ENCODE measurements around the gene ROPN1B. TPM values are rescaled to one million over a fixed set of nuclear protein-coding genes. Genes with fewer than 3 reads are reported as not detected.

The ROPN1B gene
- total RNA-seq, 1 donor from 2014 or later: 0.60 TPM

GRCh38 chr3:126026277-126026751 lies 57.3 kb downstream of the ROPN1B start:
- peak; percentile 35 for DNase-seq (ENCODE audit: low spot score)

GRCh38 chr3:126026761-126027160 lies 57.8 kb downstream of the ROPN1B start:
- no peak for ATAC-seq
- peak; percentile 16 for DNase-seq (ENCODE audit: low spot score)

More at GRCh38 chr3:126026277-126026751, 57.3 kb downstream of the ROPN1B start:
- no peak for ATAC-seq

GRCh38 chr3:126028096-126028495 lies 59.1 kb downstream of the ROPN1B start:
- peak; percentile 19 for DNase-seq (ENCODE audit: low spot score)
- no peak for ATAC-seq

DNA sequence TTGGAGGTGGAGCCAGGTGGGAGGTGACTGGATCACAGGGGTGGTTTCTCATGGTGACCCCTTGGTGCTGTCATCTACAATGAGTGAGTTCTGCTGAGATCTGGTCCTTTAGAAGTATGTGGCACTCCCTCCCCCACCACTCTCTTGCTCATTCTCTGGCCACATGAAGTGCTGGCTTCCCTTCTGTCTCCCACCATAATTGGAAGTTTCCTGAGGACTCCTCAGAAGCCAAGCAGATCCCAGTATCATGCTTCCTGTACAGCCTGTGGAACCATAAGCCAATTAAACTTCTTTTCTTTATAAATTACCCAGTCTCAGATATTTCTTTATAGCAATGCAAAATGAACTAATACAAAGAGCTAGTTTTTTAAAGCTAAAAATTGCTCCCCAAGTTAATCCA lies 60.3 kb downstream of the ROPN1B start:
- no peak for DNase-seq (ENCODE audit: low spot score)

GRCh38 chr3:126030455-126030854 lies 61.5 kb downstream of the ROPN1B start:
- ATAC-seq: no peak
- DNase-seq (ENCODE audit: low spot score): no peak

More for the DNA sequence above, 60.3 kb downstream of the ROPN1B start:
- ATAC-seq: no peak

DNA sequence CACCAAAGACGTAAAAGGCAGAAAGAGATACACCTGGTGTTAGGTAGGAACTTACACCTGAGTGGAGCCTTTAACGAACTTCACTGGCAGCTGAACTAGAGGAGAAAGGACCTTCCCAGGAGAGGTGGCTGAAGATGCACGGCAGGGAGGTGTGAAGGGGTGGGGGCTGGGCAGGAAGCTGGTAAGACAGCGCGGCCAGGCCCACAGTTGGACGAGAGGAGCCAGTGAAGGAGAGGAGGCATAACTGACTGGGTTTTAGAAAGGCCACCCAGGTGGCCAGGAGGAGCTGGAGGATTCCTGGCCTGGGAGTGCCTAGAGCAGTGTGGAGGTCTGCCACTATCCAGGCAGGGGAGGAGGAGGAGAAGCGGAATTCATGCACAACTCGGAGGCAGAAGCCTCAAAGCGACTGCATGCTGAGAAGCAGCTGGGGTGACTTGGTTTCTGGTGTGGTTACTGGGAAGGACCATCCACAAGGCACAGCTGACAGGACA lies 63.0 kb downstream of the ROPN1B start:
- ATAC-seq: no peak
- peak; percentile 24 for DNase-seq (ENCODE audit: low spot score)

Other genes with a start within 250 kb of the ROPN1B start
- 15.7 TPM for gene SLC41A3, start 114.9 kb downstream of the ROPN1B start, total RNA-seq
- gene ALDH1L1, start 211.4 kb downstream of the ROPN1B start, total RNA-seq: 492 TPM